PC-9 (cell line): ENCODE measurements around the gene ABAT. TPM values are rescaled to one million over a fixed set of nuclear protein-coding genes. Genes with fewer than 3 reads are reported as not detected.
A peak's percentile ranks its signal among the peaks of the same experiment; 100 is the strongest.

Experiments
- BruUV-seq: library from RNA; stranded (reverse); fragments of 400-500 nt; replicated peaks from 2 replicates; lab custom pipeline; 2021; lab: Mats Ljungman, UMichigan
- CTCF ChIA-PET: fragments of 300-600 bp; sonication (Branson Sonifier 250); formaldehyde crosslinking; loops from one replicate; lab custom pipeline; 2022; ENCODE audit warnings: antibody characterized with exemption; lab: Charles Lee
- POLR2A ChIA-PET: fragments of 300-600 bp; sonication (Branson Sonifier 250); formaldehyde crosslinking; loops from one replicate; lab custom pipeline; 2022; ENCODE audit warnings: antibody characterized with exemption; ENCODE audit not compliant: unreplicated experiment; lab: Charles Lee
- DNase-seq, 2 experiments: peaks; one replicate each; pipeline versions ENCODE4 v3.0.0 to v3.0.0-alpha.2; 2015 to 2022; ENCODE audit warnings: mixed read lengths in 1 of 2
- H2AFZ ChIP-seq: fragments of 200-600 bp; sonication (generic); 2 replicates; pipeline ENCODE4 v1.8.1; 2017; ENCODE audit warnings: antibody characterized with exemption
- H3F3A ChIP-seq: fragments of 200-600 bp; sonication (generic); 2 replicates; pipeline ENCODE4 v1.8.1; 2017; ENCODE audit warnings: antibody characterized with exemption, mild to moderate bottlenecking, low read depth; ENCODE audit not compliant: insufficient read depth
- H3K27ac ChIP-seq: fragments of 200-600 bp; sonication (generic); 2 replicates; pipeline ENCODE4 v1.6.1; 2016; ENCODE audit warnings: mixed run types
- H3K27me3 ChIP-seq: fragments of 200-600 bp; sonication (generic); 2 replicates; pipeline ENCODE4 v1.6.1; 2016; ENCODE audit warnings: low read depth, mixed run types; ENCODE audit not compliant: insufficient read depth
- H3K36me3 ChIP-seq: fragments of 200-600 bp; sonication (generic); 2 replicates; pipeline ENCODE4 v1.6.1; 2016; ENCODE audit warnings: low read depth, mixed run types
- H3K4me1 ChIP-seq: fragments of 200-600 bp; sonication (generic); replicated peaks from 2 replicates; pipeline ENCODE4 v1.6.1; 2016; ENCODE audit warnings: mixed run types; ENCODE audit not compliant: insufficient read depth
- H3K4me2 ChIP-seq: fragments of 200-600 bp; sonication (generic); 2 replicates; pipeline ENCODE4 v1.6.1; 2017; ENCODE audit warnings: mixed run types
- H3K4me3 ChIP-seq: fragments of 200-600 bp; sonication (generic); 2 replicates; pipeline ENCODE4 v1.6.1; 2016; ENCODE audit warnings: mixed run types
- H3K79me2 ChIP-seq: fragments of 200-600 bp; sonication (generic); 2 replicates; pipeline ENCODE4 v1.6.1; 2017; ENCODE audit warnings: low read depth, mixed run types
- H3K9me2 ChIP-seq: fragments of 200-600 bp; sonication (generic); 2 replicates; pipeline ENCODE4 v1.8.1; 2017; ENCODE audit warnings: mild to moderate bottlenecking; ENCODE audit not compliant: insufficient read depth
- H3K9me3 ChIP-seq: fragments of 200-600 bp; sonication (generic); 2 replicates; pipeline ENCODE4 v1.8.1; 2016; ENCODE audit warnings: low read depth; ENCODE audit not compliant: insufficient read depth
- H4K20me1 ChIP-seq: fragments of 200-600 bp; sonication (generic); 2 replicates; pipeline ENCODE4 v1.8.1; 2017; ENCODE audit not compliant: insufficient read depth
- CTCF ChIP-seq: fragments of 200-600 bp; sonication (generic); conservative IDR thresholded peaks from 2 replicates; pipeline ENCODE4 v1.6.1; 2017; ENCODE audit warnings: mixed run types, antibody characterized with exemption, mild to moderate bottlenecking, moderate library complexity
- EZH2 ChIP-seq: fragments of 200-600 bp; sonication (generic); IDR thresholded peaks from 2 replicates; pipeline ENCODE4 v1.8.0; 2017; ENCODE audit warnings: antibody characterized with exemption, low read depth
- intact Hi-C: fragments of 100-400 bp; cut with micrococcal nuclease; formaldehyde crosslinking; loops from one replicate; pipeline ENCODE4 v1.10.0; 2022; ENCODE audit not compliant: unreplicated experiment
- total RNA-seq: library from RNA; stranded (reverse); gene quantifications from 2 replicates; pipeline ENCODE4 v1.2.3, GENCODE V29; 2021

ABAT gene
- total RNA-seq, 1 experiment from 2014 or later, result 12.9 TPM

DNA sequence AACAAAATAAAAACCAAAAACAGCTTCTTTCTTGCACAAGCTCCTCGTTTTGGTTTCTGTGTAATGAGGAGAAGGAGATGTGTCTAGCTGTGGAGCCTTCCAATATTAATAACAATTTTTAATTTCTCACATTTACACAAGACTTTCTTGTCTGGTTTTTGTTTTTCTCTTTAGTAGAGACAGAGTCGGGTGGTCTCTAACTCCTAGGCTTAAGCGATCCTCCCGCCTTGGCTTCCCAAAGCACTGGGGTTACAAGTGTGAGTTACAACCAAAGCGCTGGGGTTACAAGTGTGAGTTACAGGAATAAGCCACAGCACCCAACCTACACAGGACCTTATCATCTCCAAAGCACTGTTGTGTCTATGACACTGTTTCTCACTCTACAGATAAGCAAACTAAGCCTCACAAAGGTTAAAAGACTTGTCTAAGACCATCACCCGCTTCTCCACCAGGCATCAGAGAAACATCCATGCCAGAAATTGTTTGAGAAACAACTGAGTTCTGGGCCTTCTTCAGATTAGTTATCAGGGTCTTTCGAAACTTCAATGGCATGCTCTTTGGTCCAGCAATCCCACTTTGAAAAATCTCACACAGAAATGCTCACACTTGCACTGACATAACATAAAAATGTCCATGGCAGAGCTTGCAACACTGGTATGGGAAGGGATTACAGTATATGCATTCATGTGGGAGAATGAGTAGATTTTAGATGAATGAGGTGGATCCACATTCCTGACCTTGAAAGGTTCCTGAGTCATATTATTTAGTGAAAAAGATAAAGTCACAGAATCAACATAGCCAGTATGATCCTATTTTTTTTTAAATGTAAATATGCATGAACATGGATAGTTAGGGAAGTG lies 3.9 kb downstream of the ABAT start:
- Histone ChIP-seq H3F3A (peaks cover 34% of the 10 kb centered on the region), H3K4me3 (peak overlapping the region; percentile 0; the same call in 1 of the 2 replicates), H3K4me1 (peaks cover 64% of the 10 kb centered on the region), H3K27ac (peak overlapping the region; percentile 88), H3K9me3 (no peaks in the 10 kb centered on the region), H3K4me2 (peak overlapping the region; percentile 55), H4K20me1 (no peaks in the 10 kb centered on the region), H3K36me3 (no peaks in the 10 kb centered on the region), H3K27me3 (no peaks in the 10 kb centered on the region), H3K9me2 (no peaks in the 10 kb centered on the region), H3K79me2 (no peaks in the 10 kb centered on the region), H2AFZ (no peak overlapping the region)
- TF ChIP-seq CTCF, result no peak
- no peak for TF ChIP-seq EZH2
- no TSS peak for BruUV-seq
- DNase-seq, result peak; percentile 53 to 96
- intact Hi-C loops, result loop anchor here (1.0 to 5.0 kb wide), 3 partner anchors 98 to 204 kb away; partner anchors contain the start of genes LITAFD, PMM2 and TMEM186
- ChIA-PET POLR2A (interaction anchor here (0.5 to 0.7 kb wide), 4 partner anchors 56 to 424 kb away, joined by 3 to 8 read pairs (median 4); no protein-coding TSS in a partner anchor), CTCF (interaction anchor here (0.6 kb wide), 2 partner anchors 449 to 1825 kb away, joined by 3 read pairs; no protein-coding TSS in a partner anchor)

DNA sequence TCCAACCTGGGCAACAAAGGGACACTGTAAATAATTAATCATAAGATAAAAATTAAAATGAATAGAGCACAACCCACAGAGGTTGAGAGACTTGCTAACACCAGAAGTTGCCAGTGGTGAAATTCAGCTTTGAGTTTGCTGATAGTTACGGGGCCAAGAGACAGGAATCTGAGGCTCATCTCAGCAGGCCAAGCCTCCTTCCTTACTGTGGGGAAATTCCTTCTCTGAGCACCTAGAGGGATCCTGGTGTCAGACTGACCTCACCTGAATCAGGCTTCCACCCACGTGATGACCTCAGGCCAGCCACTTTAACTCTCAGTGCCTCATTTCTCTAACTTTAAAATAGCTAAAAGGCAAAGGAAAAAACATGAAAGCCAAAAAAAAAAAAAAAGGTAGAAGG lies 4.7 kb downstream of the ABAT start:
- intact Hi-C loops, result loop anchor here (2.0 to 5.0 kb wide), 2 partner anchors 118 to 203 kb away; partner anchors contain the start of genes LITAFD, PMM2 and TMEM186
- H3K79me2 ChIP-seq, result no peaks in the 10 kb centered on the region
- H3K4me1 ChIP-seq, result peaks cover 64% of the 10 kb centered on the region
- ChIA-PET CTCF (interaction anchor here (0.6 kb wide), 1 partner anchor 394 kb away, joined by 7 read pairs; no protein-coding TSS in a partner anchor), POLR2A (interaction anchor here (0.5 to 0.6 kb wide), 3 partner anchors 57 to 130 kb away, joined by 3 to 5 read pairs (median 3); no protein-coding TSS in a partner anchor)
- H3K4me3 ChIP-seq, result no peak overlapping the region
- no peaks in the 10 kb centered on the region for H3K27me3 ChIP-seq
- no peaks in the 10 kb centered on the region for H3K36me3 ChIP-seq
- H4K20me1 ChIP-seq, result no peaks in the 10 kb centered on the region
- peak; percentile 50 to 77 for DNase-seq
- H3K4me2 ChIP-seq, result peak overlapping the region; percentile 55
- no peak overlapping the region for H2AFZ ChIP-seq
- peaks cover 34% of the 10 kb centered on the region for H3F3A ChIP-seq
- H3K9me2 ChIP-seq, result no peaks in the 10 kb centered on the region
- H3K27ac ChIP-seq, result peak overlapping the region; percentile 88
- H3K9me3 ChIP-seq, result no peaks in the 10 kb centered on the region
- TF ChIP-seq CTCF, result no peak
- no peak for TF ChIP-seq EZH2
- BruUV-seq, result no TSS peak

DNA sequence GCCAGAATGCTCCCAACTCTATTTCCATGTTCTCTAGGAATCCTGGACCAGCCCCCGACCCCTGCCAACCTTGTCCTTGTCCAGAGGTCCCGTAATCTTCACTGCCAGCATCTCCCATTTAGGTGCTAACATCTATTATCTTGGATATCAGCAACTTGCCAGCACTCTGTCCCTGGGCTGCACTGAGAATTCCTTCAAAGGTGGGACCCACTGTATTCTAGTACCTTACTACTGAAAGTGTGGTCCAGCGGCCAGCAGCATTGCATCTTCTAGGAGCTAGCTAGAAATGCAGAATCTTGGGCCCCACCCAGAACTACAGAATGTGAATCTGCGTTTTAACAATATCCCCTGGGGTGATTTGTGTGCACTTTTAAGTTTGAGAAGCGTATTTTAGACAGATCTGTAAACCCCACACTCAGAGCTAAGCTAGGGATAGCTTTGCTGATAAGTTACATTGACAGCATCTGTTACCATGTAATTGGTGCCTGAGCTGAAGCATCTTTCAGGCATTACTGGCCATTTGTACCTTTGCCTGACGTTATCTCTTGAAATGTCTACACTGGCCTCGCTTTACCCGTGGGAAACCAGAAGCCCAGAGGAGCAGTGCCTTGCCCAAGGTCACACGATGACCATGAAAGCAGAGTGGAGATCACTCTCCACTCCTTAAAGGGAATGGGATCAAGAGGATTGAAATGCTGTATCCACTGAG lies 8.3 kb downstream of the ABAT start:
- intact Hi-C loops, result no loop called here
- Histone ChIP-seq H3K4me3 (no peak overlapping the region), H2AFZ (no peak overlapping the region), H3K4me1 (peaks cover 37% of the 10 kb centered on the region), H3K9me3 (no peaks in the 10 kb centered on the region), H3K9me2 (no peaks in the 10 kb centered on the region), H3K27ac (no peak overlapping the region), H4K20me1 (no peaks in the 10 kb centered on the region), H3K27me3 (no peaks in the 10 kb centered on the region), H3F3A (peaks cover 27% of the 10 kb centered on the region), H3K79me2 (no peaks in the 10 kb centered on the region), H3K36me3 (no peaks in the 10 kb centered on the region), H3K4me2 (no peak overlapping the region)
- no peak for DNase-seq
- CTCF ChIA-PET, result no interaction called here
- BruUV-seq, result no TSS peak
- POLR2A ChIA-PET, result no interaction called here
- TF ChIP-seq CTCF (no peak), EZH2 (no peak)
